IPS-15b (cell line): ENCODE results near the gene SIK3.

Experiments
- H3K27me3 ChIP-seq: one replicate; pipeline ENCODE4 v1.6.1; 2013; ENCODE audit warnings: low read length; ENCODE audit not compliant: control insufficient read depth, insufficient read depth
- H3K36me3 ChIP-seq: one replicate; pipeline ENCODE4 v1.6.1; 2013; ENCODE audit warnings: low read length; ENCODE audit not compliant: control insufficient read depth, insufficient read depth
- H3K4me1 ChIP-seq: one replicate; pipeline ENCODE4 v1.6.1; 2013; ENCODE audit warnings: mild to moderate bottlenecking, low read length; ENCODE audit not compliant: control insufficient read depth, insufficient read depth
- H3K4me3 ChIP-seq: one replicate; pipeline ENCODE4 v1.5.1; 2013; ENCODE audit warnings: low read depth, low read length
- H3K9ac ChIP-seq: one replicate; pipeline ENCODE4 v1.6.1; 2013; ENCODE audit warnings: low read depth, mild to moderate bottlenecking, low read length
- H3K9me3 ChIP-seq: one replicate; pipeline ENCODE4 v1.6.1; 2013; ENCODE audit warnings: mild to moderate bottlenecking, low read length; ENCODE audit not compliant: control insufficient read depth, insufficient read depth

The SIK3 gene

GRCh38 chr11:117087446-117087845 is 10.8 kb downstream of the SIK3 start:
- peaks cover 4% of the 10 kb centered on the region for H3K36me3 ChIP-seq
- H3K27me3 ChIP-seq: no peaks in the 10 kb centered on the region
- H3K4me3 ChIP-seq: no peak overlapping the region
- H3K9ac ChIP-seq: no peak overlapping the region
- H3K9me3 ChIP-seq: no peaks in the 10 kb centered on the region
- peaks cover 5% of the 10 kb centered on the region for H3K4me1 ChIP-seq

- H3K36me3 ChIP-seq: no peaks in the 10 kb centered on the region
- H3K4me3 ChIP-seq: no peak overlapping the region
- H3K9ac ChIP-seq: no peak overlapping the region
- no peaks in the 10 kb centered on the region for H3K9me3 ChIP-seq
- H3K4me1 ChIP-seq: peaks cover 5% of the 10 kb centered on the region
- no peaks in the 10 kb centered on the region for H3K27me3 ChIP-seq
Observed at GRCh38 chr11:117084992-117085391, 13.2 kb downstream of the SIK3 start.

GRCh38 chr11:117083011-117083935 is 15.0 kb downstream of the SIK3 start:
- H3K9me3 ChIP-seq: no peaks in the 10 kb centered on the region
- H3K9ac ChIP-seq: no peak overlapping the region
- no peaks in the 10 kb centered on the region for H3K36me3 ChIP-seq
- H3K4me1 ChIP-seq: peaks cover 5% of the 10 kb centered on the region
- H3K4me3 ChIP-seq: no peak overlapping the region
- no peaks in the 10 kb centered on the region for H3K27me3 ChIP-seq

- no peaks in the 10 kb centered on the region for H3K36me3 ChIP-seq
Observed at GRCh38 chr11:117081908-117082307, 16.3 kb downstream of the SIK3 start.

GRCh38 chr11:117080370-117080769 is 17.9 kb downstream of the SIK3 start:
- peaks cover 19% of the 10 kb centered on the region for H3K4me1 ChIP-seq
- no peaks in the 10 kb centered on the region for H3K27me3 ChIP-seq
- H3K4me3 ChIP-seq: no peak overlapping the region
- no peaks in the 10 kb centered on the region for H3K36me3 ChIP-seq
- no peaks in the 10 kb centered on the region for H3K9me3 ChIP-seq
- H3K9ac ChIP-seq: no peak overlapping the region

More at GRCh38 chr11:117081908-117082307, 16.3 kb downstream of the SIK3 start:
- peaks cover 18% of the 10 kb centered on the region for H3K4me1 ChIP-seq
- H3K9ac ChIP-seq: no peak overlapping the region
- H3K27me3 ChIP-seq: no peaks in the 10 kb centered on the region
- H3K4me3 ChIP-seq: no peak overlapping the region
- H3K9me3 ChIP-seq: no peaks in the 10 kb centered on the region

GRCh38 chr11:117076941-117077691 is 21.1 kb downstream of the SIK3 start:
- Histone ChIP-seq H3K36me3 (no peaks in the 10 kb centered on the region), H3K9ac (no peak overlapping the region), H3K4me3 (no peak overlapping the region), H3K9me3 (no peaks in the 10 kb centered on the region), H3K4me1 (peaks cover 22% of the 10 kb centered on the region), H3K27me3 (no peaks in the 10 kb centered on the region)

GRCh38 chr11:117075186-117075585 is 23.0 kb downstream of the SIK3 start:
- no peak overlapping the region for H3K9ac ChIP-seq
- H3K36me3 ChIP-seq: no peaks in the 10 kb centered on the region
- H3K4me3 ChIP-seq: no peak overlapping the region
- H3K4me1 ChIP-seq: peaks cover 22% of the 10 kb centered on the region
- no peaks in the 10 kb centered on the region for H3K9me3 ChIP-seq
- H3K27me3 ChIP-seq: no peaks in the 10 kb centered on the region

GRCh38 chr11:117074119-117074518 is 24.1 kb downstream of the SIK3 start:
- H3K9ac ChIP-seq: no peak overlapping the region
- H3K9me3 ChIP-seq: no peaks in the 10 kb centered on the region
- H3K36me3 ChIP-seq: no peaks in the 10 kb centered on the region
- no peak overlapping the region for H3K4me3 ChIP-seq
- H3K27me3 ChIP-seq: no peaks in the 10 kb centered on the region
- peaks cover 25% of the 10 kb centered on the region for H3K4me1 ChIP-seq

GRCh38 chr11:117073539-117073938 is 24.7 kb downstream of the SIK3 start:
- H3K4me1 ChIP-seq: peaks cover 25% of the 10 kb centered on the region
- no peak overlapping the region for H3K4me3 ChIP-seq
- H3K9ac ChIP-seq: no peak overlapping the region
- H3K36me3 ChIP-seq: no peaks in the 10 kb centered on the region
- no peaks in the 10 kb centered on the region for H3K9me3 ChIP-seq
- H3K27me3 ChIP-seq: no peaks in the 10 kb centered on the region

GRCh38 chr11:117072517-117073461 is 25.4 kb downstream of the SIK3 start:
- no peak overlapping the region for H3K9ac ChIP-seq
- no peak overlapping the region for H3K4me3 ChIP-seq
- H3K4me1 ChIP-seq: peaks cover 21% of the 10 kb centered on the region
- H3K9me3 ChIP-seq: no peaks in the 10 kb centered on the region
- H3K27me3 ChIP-seq: no peaks in the 10 kb centered on the region
- no peaks in the 10 kb centered on the region for H3K36me3 ChIP-seq

- Histone ChIP-seq H3K4me1 (peaks cover 10% of the 10 kb centered on the region), H3K9ac (no peak overlapping the region), H3K36me3 (no peaks in the 10 kb centered on the region), H3K27me3 (no peaks in the 10 kb centered on the region), H3K4me3 (no peak overlapping the region), H3K9me3 (no peaks in the 10 kb centered on the region)
Observed at GRCh38 chr11:117071344-117071787, 26.9 kb downstream of the SIK3 start.
